Glomerular visceral epithelial cell (primary cell): ENCODE results near the gene RBM14.
"Not testable (repeated sequence)": the region's sequence is repeated elsewhere in the genome, so short reads cannot be mapped to it uniquely, and the experiment has no call there.

Experiments used
- DNase-seq: peaks from one replicate; pipeline ENCODE4 v3.0.0-alpha.2; 2016; ENCODE audit errors: extremely low spot score

The RBM14 gene, protein sequence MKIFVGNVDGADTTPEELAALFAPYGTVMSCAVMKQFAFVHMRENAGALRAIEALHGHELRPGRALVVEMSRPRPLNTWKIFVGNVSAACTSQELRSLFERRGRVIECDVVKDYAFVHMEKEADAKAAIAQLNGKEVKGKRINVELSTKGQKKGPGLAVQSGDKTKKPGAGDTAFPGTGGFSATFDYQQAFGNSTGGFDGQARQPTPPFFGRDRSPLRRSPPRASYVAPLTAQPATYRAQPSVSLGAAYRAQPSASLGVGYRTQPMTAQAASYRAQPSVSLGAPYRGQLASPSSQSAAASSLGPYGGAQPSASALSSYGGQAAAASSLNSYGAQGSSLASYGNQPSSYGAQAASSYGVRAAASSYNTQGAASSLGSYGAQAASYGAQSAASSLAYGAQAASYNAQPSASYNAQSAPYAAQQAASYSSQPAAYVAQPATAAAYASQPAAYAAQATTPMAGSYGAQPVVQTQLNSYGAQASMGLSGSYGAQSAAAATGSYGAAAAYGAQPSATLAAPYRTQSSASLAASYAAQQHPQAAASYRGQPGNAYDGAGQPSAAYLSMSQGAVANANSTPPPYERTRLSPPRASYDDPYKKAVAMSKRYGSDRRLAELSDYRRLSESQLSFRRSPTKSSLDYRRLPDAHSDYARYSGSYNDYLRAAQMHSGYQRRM

DNA sequence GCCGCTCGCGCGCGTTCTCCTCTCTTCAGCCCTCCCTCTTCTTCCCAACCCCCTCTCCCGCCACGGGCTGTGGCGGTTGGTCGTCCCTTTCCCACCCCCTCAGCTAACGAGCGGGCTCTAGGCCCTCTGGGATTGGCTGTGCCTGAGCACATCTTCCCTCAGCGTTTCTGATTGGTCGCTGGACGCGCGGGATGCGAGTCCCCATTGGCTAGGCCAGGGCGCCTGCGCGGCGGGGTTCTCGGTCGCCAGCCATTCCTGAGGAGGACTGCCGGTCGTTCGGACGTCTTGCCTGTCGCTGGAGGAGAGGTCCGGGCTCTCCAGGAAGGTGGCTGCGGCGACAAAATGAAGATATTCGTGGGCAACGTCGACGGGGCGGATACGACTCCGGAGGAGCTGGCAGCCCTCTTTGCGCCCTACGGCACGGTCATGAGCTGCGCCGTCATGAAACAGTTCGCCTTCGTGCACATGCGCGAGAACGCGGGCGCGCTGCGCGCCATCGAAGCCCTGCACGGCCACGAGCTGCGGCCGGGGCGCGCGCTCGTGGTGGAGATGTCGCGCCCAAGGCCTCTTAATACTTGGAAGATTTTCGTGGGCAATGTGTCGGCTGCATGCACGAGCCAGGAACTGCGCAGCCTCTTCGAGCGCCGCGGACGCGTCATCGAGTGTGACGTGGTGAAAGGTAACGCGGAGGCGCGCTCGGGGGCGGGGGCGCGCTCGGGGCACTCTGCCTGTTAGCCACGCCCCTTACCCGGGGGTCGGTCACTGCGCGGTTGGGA is at the start of gene RBM14:
RBM14 (plus strand) TSS at position 252 of the 776 bp plus-strand sequence; CDS start at position 343, 91 bp downstream.
- peak; percentile 99 for DNase-seq

DNA sequence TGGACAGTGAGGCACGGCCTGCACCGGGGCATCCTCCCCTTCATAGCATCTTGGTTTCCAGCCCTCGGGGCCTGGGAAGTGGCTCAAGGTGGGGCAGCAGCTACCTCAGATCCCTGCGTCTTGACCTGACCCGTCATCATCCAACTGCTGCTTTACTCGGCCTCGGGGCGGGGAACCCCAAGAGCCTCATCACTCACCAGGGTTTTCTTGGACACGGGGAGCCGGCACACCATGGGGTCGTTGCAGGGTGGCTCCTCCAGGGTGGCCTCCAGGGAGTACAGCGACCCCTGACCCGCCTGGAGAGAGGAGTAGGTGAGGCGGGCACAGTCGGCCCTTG is 48.7 kb upstream of the RBM14 start:
- DNase-seq = no peak

DNA sequence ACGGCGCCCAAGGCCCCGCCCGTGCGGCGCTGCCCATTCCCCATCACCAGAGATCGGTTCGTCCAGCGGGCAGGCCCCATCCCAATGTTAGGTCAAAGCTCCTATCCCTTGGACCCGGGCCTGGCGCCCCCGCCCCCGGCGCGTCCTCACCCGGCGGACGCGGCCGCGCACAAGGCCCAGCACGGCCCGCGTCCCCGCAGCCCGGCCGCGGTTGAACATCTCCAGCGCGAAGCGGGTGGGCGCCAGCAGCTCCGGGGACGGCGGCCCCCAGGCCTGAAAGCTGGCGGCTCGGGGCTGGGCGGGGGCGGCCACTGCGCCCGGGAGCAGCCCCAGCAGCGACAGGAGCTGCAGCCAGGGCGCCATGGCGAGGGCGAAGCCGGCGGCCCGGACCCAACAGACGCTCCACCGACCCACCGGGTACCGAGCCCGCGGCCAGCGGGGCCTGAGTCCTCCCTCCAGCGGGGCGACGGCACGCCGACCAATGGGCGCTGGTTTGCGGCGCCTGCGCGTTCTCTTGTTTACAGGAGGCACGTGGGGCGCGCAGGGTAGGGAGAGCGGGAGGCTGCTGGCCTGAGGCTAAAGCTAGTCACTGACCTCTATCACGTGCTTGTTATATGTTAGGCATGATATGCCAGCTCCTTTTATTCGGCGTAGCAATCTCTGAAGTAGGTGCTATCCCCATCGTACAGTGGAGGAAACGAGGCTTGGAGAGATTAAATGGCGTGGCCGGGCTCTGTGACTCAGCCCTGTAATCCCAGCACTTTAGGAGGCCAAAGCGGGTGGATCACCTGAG is 48.1 kb upstream of the RBM14 start, which contains the start of gene CTSF:
CTSF (minus strand) TSS at position 483 of the 793 bp plus-strand sequence; CDS start at position 363, 120 bp downstream.
- DNase-seq = no peak

GRCh38 chr11:66569076-66569475 is 47.4 kb upstream of the RBM14 start:
- no peak for DNase-seq

DNA sequence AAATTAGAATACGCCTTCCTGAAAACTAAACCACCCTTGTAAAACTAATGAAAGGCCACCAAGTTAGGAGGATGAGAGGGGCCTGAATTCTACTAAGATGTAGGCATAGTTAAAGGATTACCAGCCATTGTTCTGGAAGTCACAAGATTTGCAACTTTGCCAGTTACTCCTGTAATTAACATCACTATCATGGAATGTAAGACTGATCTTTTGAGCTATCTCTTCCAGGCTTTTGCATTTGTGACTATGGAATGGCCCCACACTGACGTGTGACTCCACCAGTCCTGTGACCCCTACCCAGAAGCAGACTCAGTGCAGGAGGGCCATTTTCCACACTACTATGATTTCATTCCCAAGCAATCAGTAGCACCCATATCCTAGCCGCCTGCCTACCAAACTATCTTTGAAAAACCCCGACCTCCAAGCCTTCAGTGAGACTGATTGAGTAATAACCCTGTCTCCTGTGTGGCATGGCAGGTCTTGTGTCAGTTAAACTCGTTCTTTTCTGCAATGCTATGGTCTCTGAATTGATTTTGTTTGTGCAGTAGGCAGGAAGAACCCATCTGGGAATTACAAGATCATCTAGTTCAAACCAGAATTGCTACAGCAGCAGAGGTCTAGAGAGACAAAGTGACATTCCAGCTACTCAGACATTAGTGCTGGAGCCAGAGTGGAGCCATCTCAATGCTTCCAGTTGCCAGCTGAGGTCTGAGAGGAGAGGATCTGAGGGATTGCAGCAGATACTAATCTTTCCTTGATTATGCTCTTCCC is 46.2 kb upstream of the RBM14 start:
- DNase-seq = no peak

DNA sequence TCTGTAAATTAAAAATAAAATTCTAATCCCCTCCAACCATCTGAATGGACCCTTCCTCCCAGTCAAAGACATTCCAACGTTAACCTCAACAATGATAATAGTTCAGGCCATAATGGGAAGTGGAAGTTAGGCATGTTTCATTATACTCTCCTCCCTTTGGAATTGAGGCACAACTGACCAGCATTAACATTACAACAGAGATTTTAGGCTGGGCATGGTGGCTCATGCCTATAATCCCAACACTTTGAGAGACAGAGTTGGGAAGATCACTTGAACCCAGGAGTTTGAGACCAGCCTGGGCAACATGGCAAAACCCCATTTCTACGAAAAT is 45.6 kb upstream of the RBM14 start:
- DNase-seq = no peak

DNA sequence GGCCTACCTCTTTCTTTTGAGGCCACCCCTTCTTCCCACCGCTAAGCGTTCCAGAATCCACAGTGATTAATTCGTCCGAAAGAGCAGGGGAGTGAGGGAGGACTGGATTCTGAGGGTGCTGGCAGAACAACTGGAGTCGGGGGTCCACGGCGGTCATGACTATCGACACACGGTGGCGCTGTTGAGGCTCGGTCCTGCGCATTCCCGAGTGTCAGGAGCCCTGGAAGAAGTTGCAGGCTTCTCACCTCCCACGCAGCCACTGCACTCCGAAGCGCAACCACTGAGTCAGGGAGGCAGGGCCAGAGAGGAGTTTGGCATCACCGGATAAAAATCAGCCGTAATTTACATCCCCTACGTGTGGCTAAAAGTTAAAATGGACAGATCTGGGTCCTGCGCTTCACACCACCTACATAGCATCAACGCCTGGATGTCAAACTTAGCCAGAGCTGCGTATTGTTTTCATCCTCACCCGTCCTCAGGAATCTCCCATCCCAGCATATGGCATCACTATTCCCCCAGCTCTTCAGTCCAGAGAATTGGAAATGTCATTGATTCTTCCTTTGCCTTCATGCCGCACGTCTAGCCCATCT is 37.3 kb upstream of the RBM14 start:
- peak; percentile 65 for DNase-seq

GRCh38 chr11:66580803-66581202 is 35.6 kb upstream of the RBM14 start:
- no peak for DNase-seq

GRCh38 chr11:66581261-66581660 is 35.2 kb upstream of the RBM14 start:
- no peak for DNase-seq

GRCh38 chr11:66582565-66583147 is 33.8 kb upstream of the RBM14 start:
- not testable (repeated sequence) for DNase-seq

DNA sequence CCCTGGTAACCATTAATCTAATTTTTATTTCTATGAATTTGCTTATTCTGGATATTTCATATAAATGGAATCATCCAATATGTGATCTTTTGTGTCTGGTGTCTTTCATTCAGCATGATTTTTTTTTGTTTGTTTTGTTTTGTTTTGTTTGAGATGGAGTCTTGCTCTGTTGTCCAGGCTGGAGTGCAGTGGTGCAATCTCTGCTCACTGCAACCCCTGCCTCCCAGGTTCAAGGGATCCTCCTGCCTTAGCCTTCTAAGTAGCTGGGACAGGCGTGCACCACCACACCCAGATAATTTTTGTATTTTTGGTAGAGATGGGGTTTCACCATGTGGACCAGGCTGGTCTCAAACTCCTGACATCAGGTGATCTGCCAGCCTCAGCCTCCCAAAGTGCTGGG is 31.0 kb upstream of the RBM14 start:
- not testable (repeated sequence) for DNase-seq

GRCh38 chr11:66586136-66586535 is 30.3 kb upstream of the RBM14 start:
- DNase-seq = no peak

- DNase-seq = not testable (repeated sequence)
These were observed 27.1 kb upstream of the RBM14 start for GRCh38 chr11:66589315-66589714.

- no peak for DNase-seq
These were observed 26.3 kb upstream of the RBM14 start for GRCh38 chr11:66589996-66590675.

- no peak for DNase-seq
These were observed 25.3 kb upstream of the RBM14 start for GRCh38 chr11:66591175-66591574.

- peak; percentile 95 for DNase-seq
These were observed 23.8 kb upstream of the RBM14 start, which contains the start of the genes CCDC87 and CCS for GRCh38 chr11:66592457-66593302. CCDC87 (minus strand) TSS chr11:66593063; CDS start chr11:66593015, 48 bp downstream. CCS (plus strand) TSS chr11:66593185; CDS start chr11:66593262, 77 bp downstream.

- DNase-seq = no peak
These were observed 23.2 kb upstream of the RBM14 start for GRCh38 chr11:66593303-66593635.

GRCh38 chr11:66593650-66594049 is 22.8 kb upstream of the RBM14 start:
- no peak for DNase-seq
